GM04504 (cell line): ENCODE measurements around the gene POLR3E.
"Not testable (repeated sequence)": the region's sequence is repeated elsewhere in the genome, so short reads cannot be mapped to it uniquely, and the experiment has no call there.

Experiments
- DNase-seq: peaks from one replicate; pipeline ENCODE4 v3.0.0-alpha.2; 2012; ENCODE audit warnings: low read depth

Gene POLR3E

DNA sequence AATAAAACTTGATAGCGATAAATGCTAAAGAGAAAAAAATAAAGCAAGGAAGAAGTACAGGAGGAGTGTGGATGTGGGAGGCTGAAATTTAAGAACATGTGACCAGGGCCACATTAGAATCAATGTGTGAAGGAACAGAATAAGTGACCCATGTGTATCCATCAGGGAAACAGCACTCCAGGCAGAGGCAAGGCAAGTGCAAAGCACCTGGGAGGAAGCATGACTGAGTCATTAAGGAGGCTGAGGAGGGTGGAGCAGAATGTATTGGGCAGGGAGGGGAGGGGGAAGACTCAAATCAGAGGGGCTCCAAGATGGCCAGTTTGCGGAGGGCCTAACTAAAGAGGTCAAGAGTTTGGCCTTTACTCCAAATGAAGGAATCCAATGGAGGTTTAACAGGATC is 69.2 kb downstream of the POLR3E start:
- no peak for DNase-seq

GRCh38 chr16:22366889-22367288 is 69.7 kb downstream of the POLR3E start:
- DNase-seq: no peak

GRCh38 chr16:22368200-22368826 is 71.1 kb downstream of the POLR3E start:
- not testable (repeated sequence) for DNase-seq

- no peak for DNase-seq
These were observed 72.1 kb downstream of the POLR3E start for GRCh38 chr16:22369221-22369811.

GRCh38 chr16:22370038-22370820 is 73.0 kb downstream of the POLR3E start:
- peak; percentile 77 for DNase-seq

GRCh38 chr16:22372882-22373661 is 75.9 kb downstream of the POLR3E start:
- no peak for DNase-seq

DNA sequence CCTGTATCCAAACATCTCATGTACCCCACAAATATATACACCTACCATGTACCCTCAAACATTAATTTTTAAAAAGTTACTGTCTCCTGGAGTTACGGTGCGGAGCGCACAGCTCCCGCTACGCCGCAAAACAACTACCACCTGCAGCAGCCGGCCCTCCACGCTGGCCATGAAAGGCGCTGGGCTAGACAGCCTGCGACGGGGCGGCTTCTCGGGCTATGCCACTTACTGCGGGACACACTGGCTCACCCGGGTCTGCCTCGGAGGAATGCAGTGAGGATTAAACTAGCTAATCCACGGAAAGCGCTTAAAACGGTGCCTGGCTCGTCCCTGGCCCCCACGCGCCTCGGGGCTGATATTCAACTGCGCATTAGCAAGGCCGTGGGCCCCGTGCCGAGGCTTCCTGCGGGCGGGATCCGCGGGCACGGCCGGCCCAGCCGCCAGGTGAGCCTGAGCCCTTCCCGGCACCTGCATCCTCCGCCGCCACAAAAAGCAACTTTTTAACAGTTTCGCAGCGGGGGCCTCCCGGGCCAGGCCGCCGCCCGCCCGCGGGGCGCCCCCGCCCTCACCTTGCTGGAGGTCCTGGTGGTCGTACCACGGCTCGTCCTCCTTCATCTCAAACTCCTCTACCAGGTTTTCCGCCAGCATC is 76.6 kb downstream of the POLR3E start:
- DNase-seq: no peak

- DNase-seq: peak; percentile 94
These were observed 77.3 kb downstream of the POLR3E start, which contains the start of gene CDR2 for GRCh38 chr16:22374311-22375116. TSS of gene CDR2 (minus strand) at chr16:22374619. CDS start at chr16:22374309, 310 bp downstream.

DNA sequence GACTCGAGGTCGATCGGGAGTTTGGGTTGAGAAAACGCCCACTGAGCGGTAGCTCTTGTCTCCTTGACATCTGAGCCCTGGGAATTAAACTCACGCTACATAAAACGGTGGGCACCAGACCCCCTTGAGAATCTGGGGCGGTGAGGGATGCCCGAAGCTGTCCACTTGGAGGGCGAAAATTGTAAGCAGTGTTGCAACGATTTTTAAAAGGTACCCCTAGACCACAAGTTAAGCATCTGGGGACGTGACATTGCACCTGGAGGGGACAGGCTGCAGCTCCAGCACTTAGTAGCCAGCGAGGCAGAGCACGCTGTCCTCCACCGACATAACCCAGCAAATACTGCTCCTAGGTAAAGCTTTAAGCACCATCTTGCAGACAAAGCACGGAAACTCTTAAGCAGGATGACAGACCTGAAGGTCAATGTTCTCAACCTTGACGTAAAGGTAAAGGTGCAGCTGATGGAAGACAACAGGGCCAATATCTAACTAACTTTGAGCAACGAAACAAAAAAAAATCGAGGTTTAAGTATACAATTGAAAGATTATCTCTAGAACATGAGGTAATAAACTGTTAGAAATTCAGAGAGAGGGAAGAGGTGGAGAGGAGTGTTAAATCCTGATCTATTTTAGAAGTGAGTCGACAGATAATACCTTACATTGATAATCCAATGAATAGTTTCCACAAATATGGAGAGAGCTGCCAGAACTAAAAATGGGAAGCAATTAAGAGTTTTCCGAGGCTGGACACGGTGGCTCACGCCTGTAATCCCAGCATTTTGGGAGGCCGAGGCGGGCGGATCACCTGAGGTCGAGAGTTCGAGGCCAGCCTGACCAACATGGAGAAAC is 78.1 kb downstream of the POLR3E start:
- DNase-seq: no peak

DNA sequence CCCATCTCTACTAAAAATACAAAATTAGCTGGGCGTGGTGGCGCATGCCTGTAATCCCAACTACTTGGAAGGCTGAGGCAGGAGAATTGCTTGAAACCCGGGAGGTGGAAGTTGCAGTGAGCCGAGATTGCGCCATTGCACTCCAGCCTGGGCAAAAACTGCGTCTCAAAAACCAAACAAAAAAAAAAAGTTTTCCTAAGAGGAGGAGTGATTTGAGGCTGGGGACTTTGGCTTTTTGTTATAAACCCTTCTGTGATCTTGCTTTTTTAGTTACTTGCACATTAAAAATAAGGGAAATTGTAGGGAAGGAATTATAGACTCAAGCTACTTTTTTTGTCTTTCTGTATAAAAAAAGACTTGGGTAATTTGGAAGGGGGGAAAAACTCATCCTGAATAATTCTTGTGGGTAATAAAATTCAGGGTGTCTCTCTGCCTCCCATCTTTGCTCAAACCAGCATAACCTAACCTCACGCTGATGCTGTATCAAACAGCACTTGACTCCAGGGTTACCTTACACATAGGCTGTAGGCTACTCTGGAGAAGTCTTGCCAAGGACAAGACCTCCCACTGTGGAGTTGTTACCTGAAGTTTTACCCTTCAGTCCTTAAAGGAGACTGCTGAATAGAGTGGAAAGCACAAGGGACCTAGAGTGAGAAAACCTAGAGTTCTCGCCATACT is 78.9 kb downstream of the POLR3E start:
- no peak for DNase-seq

DNA sequence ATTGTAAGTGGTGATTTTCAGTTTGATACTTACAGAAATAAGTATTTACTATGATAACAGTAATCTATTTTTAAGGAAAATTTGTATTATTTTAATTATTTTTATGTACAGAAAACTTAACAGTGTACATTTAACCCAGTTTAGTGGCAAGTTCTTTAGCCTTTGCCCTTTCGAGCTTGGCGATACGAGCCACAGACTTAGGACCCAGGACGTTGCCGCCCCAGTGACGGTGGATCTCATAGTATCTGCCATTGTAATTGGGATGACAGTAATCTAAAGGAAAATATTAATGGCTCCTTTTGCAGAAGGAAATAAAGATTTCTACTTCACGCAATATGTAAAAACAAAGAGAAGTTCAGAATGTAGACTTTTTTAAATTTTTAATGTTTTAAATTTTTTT is 82.4 kb downstream of the POLR3E start:
- no peak for DNase-seq

DNA sequence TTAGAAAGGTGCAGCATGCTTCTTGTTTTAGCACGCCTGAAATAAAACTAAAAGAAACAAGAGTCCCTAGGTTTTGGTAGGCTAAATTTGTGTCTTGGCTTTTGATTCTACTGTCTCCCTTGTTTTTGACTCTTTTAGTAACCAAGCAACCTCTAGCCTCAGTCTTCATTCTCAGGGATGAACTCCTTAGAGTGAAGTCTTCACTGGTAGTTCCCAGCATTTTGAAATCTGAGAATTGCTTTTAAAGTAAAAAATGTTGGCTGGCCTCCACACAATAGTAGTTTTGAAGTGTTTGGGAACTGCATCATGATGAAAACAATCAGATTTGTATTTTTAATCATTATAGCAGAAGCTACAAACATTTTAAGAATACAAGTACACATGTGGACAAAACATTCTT is 83.3 kb downstream of the POLR3E start:
- no peak for DNase-seq

DNA sequence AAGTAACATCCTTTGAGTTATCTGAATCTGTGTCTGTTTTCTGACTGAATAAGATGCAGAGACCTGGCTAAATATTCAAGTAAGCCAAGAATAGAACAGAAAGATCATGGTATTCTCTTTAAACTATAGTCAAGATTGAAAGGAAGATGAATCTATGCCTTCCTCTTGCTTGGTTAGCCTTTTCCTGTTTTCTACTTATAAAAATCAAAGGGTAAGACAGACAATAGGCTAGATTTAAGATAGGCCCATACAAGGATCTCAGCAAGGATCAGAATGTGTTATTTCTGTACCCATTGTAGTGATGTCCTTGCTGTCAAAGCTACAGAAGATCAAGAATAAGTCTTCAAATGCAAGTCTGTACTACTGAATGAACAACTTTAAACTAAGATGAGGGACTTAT is 84.2 kb downstream of the POLR3E start:
- no peak for DNase-seq

DNA sequence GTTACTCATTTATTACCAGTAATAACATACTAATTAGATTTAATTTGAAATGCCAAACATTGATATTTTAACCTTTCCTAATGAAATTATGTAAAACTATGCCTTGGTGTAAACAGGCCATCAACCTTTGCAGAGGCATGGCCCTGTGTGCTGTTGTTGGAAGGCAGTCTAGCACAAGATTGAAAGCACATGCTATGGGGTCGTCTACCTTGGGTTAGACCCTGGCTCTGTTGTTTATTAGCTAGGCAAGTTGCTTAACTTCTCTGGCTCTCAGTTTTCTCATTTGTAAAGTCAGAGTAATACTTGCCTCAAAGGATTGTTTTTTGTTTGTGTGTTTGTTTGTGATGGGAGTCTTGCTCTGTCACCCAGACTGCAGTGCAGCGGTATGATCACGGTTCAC is 86.6 kb downstream of the POLR3E start:
- no peak for DNase-seq
